IPS DF 4.7 (cell line): ENCODE data around the gene AKAP9.
"Not testable (repeated sequence)": the region's sequence is repeated elsewhere in the genome, so short reads cannot be mapped to it uniquely, and the experiment has no call there.

Source experiments
- DNase-seq: peaks from one replicate; pipeline ENCODE4 v3.0.0-alpha.2; 2013; ENCODE audit warnings: low spot score; ENCODE audit errors: extremely low read depth

Gene AKAP9

GRCh38 chr7:91940572-91941341, at the start of gene AKAP9:
Gene AKAP9, plus strand, starts transcription at chr7:91940862. Its CDS starts 238 bp downstream, at chr7:91941100.
- DNase-seq: no peak

DNA sequence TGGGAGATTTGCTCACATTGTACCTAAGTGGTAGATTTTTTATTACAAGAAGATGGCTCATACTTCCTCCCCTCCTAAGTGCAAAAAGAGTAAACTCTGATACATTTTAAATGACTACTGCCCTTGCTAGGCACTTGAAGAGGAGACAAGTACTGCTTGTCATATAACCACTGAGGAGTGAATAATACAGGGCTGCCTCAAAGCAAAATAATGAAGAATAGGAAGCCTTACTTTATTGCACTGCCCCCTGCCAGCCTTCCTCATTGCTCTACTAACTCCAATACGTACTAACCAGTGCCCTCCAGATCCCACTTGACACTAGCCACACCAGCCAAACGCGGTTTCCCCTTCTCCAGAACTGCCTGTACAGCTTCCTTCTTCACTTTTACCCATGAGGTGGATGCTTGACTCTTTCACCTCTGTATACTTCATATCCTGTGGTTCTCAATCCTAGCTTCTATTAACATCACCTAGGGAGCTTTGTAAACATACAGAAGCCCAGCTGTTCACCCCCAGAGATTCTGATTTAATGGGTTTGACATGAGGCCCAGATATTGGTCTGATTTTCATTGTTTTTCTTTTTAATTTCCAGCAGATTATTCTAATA, 48.5 kb upstream of the AKAP9 start:
- no peak for DNase-seq

DNA sequence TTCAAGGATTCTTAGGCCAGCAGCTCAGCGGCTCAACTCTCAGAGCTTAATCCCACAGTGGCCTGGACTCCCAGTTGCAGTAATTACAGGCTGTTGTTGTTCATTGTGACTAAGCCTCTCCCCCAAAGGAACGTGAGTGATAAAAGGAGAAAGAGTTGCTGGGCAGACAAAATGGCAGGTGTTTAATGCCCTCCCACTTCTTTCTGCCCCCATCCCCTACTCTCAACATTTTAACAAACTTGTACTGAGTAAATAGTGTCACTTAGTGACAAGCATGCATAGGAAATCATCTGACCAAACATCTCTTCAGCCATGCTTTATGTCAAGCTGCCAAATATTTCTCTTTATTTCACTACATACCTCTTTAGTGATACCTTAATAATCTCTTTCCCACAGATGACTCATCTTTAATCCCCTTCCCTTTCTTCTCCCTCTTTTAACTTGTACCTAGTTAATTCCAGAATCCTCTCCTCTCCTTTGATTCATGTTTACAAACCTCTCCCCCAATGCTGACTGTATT, 47.8 kb upstream of the AKAP9 start:
- DNase-seq: no peak

DNA sequence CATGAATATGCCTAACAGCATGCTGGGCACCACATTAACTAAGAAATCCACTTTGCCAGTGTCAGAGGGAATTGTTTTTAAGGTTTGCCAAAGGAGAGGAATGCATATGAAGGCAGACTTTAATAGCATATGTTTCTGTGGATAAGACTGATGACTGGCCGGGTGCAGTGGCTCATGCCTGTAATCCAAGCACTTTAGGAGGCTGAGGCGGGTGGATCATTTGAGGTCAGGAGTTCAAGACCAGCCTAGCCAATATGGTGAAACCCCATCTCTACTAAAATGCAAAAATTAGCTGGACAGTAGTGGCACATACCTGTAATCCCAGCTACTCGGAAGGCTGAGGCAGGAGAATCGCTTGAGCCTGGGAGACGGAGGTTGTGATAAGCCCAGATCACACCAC, 47.0 kb upstream of the AKAP9 start:
- not testable (repeated sequence) for DNase-seq

DNA sequence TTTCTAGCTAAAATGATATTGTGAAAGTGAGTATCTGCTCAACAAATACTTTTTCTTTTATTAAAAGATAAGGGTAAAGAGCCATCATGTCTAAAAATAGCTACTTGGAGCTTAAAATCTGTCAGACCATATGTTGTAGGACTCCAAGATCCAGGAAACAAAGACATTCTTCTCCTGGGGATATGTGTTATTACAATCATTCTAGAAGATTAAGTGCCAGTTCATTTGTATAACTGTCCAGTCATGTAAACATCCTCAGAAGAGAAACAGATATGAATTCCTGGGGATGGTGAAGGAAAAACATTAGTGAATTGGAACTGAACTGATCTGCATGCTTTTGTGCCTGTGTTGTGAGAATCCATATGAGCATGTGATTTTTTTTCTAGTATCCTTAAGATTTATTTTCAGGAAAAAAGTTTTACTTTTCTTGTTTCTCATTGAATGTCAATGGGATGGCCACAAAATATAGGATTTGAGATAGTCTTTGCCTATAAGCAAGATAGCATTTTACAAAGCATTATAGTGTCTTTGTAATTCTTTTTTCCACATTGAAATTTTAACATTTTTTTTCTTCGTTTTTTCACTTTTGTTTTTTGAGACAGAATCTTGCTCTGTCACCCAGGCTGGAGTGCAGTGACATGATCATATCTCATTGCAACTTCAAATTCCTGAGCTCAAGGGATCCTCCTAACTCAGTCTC, 45.7 kb upstream of the AKAP9 start:
- DNase-seq: no peak

GRCh38 chr7:91898240-91898992, 42.2 kb upstream of the AKAP9 start:
- DNase-seq: no peak

GRCh38 chr7:91899563-91899962, 41.1 kb upstream of the AKAP9 start:
- DNase-seq: no peak

GRCh38 chr7:91910171-91910570, 30.5 kb upstream of the AKAP9 start:
- no peak for DNase-seq

GRCh38 chr7:91911121-91911520, 29.5 kb upstream of the AKAP9 start:
- DNase-seq: no peak

GRCh38 chr7:91912494-91912893, 28.2 kb upstream of the AKAP9 start:
- no peak for DNase-seq

DNA sequence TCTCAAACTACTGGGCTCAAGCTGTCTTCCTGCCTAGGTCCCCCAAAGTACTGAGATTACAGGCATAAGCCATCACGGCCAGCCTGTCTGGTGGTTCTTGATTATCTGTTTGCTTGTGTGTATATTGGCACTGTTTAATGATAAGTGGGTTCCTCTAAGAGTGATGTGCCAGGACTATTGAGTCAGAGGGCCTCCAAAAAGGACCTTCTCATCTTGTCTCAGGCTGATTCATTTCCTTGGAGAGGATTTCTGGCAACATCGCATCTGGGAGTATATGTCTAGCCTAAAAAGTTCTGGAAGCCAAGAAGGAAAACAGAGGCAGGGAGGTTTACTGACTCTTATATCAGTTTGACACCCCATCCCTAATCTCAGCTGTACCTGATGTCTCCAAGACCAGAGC, 27.1 kb upstream of the AKAP9 start:
- no peak for DNase-seq

GRCh38 chr7:91915401-91916050, 25.1 kb upstream of the AKAP9 start:
- DNase-seq: no peak

- no peak for DNase-seq
Measured at GRCh38 chr7:91916051-91916440, 24.6 kb upstream of the AKAP9 start.

DNA sequence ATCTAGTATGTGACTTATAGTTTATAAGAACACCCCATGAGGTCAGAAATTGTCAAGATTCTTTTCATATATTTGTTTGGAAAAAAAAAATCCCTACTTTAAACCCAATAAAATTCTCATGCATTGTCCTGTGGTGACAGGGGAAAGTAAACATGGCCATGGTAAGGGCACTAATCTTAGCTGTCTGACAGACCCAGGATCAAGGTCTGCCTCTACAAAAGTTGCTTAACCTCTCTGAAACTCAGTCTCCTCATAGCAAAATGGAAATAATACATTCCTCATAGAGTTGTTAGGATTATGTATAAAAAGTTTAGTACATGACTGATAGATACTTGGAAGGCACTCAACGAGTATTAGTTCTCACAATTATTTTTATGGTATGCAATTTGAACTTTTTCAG, 22.3 kb upstream of the AKAP9 start:
- DNase-seq: no peak

- DNase-seq: no peak
Measured at GRCh38 chr7:91922857-91923256, 17.8 kb upstream of the AKAP9 start.

GRCh38 chr7:91927912-91928311, 12.8 kb upstream of the AKAP9 start:
- DNase-seq: no peak

GRCh38 chr7:91929463-91929862, 11.2 kb upstream of the AKAP9 start:
- no peak for DNase-seq

DNA sequence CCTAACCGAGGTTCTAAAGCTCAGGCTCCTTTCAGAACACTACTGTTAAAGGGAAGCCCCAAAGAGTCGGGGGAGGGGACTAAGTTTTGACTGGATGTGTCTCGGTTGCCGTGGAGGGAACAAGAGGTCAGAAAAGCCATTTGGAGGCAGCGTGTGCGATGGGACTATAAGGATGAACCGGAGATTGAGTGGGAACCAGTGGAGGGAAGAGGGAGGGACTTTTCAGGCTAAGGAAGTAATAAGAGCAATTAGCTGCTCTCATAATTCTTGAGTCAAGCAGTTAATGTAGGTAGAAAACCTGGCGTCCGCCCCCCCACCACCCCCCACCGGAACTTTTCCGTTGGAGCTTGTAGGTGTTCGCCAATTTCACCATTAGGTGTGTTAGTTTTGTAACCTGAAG, 491 bp upstream of the AKAP9 start:
- DNase-seq: no peak

DNA sequence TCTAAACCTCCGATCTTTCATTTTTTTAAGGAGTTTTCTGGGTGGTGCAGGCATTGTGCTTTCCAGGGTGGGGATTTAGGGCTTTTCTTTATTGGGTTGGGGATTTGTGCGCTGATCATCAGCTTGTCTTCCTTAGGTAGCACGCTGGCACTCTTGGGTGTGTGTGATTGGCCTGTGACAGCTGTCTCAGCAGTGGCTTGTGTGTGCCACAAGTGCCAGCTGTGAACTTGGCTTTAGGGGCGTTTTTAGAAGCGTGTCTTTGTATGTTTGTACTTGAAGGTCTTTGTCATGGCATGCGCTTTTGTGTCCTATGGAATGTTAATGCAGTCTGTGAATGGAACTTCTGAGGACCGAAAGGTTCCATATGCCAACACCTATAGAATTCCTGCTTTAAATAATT, 788 bp downstream of the AKAP9 start:
- DNase-seq: no peak

GRCh38 chr7:91942312-91942711, 1.6 kb downstream of the AKAP9 start:
- no peak for DNase-seq

- not testable (repeated sequence) for DNase-seq
Measured at GRCh38 chr7:91944970-91945369, 4.3 kb downstream of the AKAP9 start.
